Endometrial microvascular endothelial cells (primary cell): Measurements from ENCODE around the gene SPZ1. TPM values are rescaled to one million over a fixed set of nuclear protein-coding genes. Genes with fewer than 3 reads are reported as not detected.

ENCODE experiments used
- total RNA-seq: library from RNA; depleted of rRNA; stranded (reverse); fragments of >200 nt; gene quantifications from one replicate; pipeline ENCODE4 v1.2.3, GENCODE V29; 2015; ENCODE audit errors: inconsistent ontology term

Gene SPZ1
- total RNA-seq, 1 donor from 2014 or later: not detected

Other genes with a start within 250 kb of the SPZ1 start
- 4.2 TPM for gene SERINC5, start 64.0 kb upstream of the SPZ1 start, total RNA-seq
- 36.3 TPM for gene ZFYVE16, start 88.1 kb downstream of the SPZ1 start, total RNA-seq
- gene FAM151B, start 168.1 kb downstream of the SPZ1 start, total RNA-seq: 7.0 TPM